Fibroblast of villous mesenchyme (primary cell): ENCODE measurements around the gene SNX9. TPM values are rescaled to one million over a fixed set of nuclear protein-coding genes. Genes with fewer than 3 reads are reported as not detected.

Experiments
- DNase-seq: peaks from one replicate; pipeline ENCODE4 v3.0.0-alpha.2; 2010; ENCODE audit warnings: low read depth
- H3K4me3 ChIP-seq: 2 replicates; pipeline ENCODE4 v1.5.1; 2011; ENCODE audit warnings: low read depth, mild to moderate bottlenecking, low read length
- total RNA-seq: library from RNA; depleted of rRNA; stranded (reverse); fragments of >200 nt; gene quantifications from 2 replicates; pipeline ENCODE4 v1.2.3, GENCODE V29; 2012
- TF ChIP-seq, protein P1 (sequence below): IDR thresholded peaks from 2 replicates; pipeline ENCODE4 v1.5.1; 2012; ENCODE audit warnings: low read depth, mild to moderate bottlenecking, low read length; ENCODE audit not compliant: insufficient read depth

Gene SNX9
- total RNA-seq = 37.6 and 39.6 TPM in 2 replicates

DNA sequence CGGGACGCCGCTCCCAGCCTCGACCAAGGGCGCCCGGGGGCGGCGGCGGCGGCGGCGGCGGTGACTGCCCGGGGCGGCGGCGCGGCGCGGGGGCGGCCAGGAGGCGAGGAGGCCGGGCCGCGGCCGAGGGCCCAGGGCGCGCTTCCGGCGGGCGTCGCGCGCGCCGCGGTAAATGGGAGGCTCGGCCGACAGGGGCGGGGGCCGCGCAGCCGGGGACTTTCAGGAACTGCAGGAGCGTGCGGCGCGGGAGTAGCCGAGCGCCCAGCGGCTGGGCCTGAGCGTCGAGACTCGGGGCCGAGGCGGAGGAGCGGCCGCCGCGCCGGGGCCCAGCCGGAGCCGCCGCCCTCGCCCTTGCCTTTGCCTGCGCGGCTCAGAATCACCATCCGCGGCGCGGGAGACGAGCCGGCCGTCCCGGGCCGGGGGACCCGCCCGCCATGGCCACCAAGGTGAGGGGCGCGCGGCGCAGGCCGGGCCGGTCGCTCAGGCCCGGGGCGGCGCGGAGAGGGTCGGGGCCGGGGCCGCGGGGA is at the start of gene SNX9:
Gene SNX9, plus strand, starts transcription at position 246 of the 527 bp plus-strand sequence. Its CDS starts 189 bp downstream, at position 435.
- TF ChIP-seq, protein P1, sequence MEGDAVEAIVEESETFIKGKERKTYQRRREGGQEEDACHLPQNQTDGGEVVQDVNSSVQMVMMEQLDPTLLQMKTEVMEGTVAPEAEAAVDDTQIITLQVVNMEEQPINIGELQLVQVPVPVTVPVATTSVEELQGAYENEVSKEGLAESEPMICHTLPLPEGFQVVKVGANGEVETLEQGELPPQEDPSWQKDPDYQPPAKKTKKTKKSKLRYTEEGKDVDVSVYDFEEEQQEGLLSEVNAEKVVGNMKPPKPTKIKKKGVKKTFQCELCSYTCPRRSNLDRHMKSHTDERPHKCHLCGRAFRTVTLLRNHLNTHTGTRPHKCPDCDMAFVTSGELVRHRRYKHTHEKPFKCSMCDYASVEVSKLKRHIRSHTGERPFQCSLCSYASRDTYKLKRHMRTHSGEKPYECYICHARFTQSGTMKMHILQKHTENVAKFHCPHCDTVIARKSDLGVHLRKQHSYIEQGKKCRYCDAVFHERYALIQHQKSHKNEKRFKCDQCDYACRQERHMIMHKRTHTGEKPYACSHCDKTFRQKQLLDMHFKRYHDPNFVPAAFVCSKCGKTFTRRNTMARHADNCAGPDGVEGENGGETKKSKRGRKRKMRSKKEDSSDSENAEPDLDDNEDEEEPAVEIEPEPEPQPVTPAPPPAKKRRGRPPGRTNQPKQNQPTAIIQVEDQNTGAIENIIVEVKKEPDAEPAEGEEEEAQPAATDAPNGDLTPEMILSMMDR = no peak
- DNase-seq = peak; percentile 79
- peak within 1 kb of the TSS; percentile 87 for H3K4me3 ChIP-seq

DNA sequence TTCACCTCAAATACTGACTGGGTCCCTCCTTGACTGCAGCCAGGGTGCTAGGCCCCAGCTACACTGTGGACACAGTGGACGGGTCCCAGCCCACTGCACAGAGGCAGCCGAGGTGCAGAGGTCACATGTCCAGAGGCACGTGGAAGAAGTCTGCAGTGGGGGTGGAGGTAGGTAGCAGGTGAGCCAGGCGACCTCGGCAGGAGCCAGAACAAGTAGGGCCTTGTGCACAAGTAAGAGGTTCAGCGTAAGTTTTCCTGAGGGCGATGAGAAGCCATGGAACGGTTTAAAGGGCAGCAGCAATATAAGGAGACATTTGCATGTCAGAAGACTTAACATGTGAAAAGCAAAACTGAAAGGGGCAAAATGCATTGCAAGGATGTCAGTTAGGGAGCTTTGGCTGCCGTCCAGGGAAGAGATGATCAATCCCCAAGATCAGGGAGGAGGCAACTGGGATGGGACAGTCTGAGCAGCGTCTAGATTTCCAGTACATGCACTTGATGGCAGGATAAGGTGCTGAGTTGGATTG is 49.7 kb upstream of the SNX9 start:
- TF ChIP-seq, protein P1 = no peak
- H3K4me3 ChIP-seq = no peak overlapping the region
- no peak for DNase-seq

DNA sequence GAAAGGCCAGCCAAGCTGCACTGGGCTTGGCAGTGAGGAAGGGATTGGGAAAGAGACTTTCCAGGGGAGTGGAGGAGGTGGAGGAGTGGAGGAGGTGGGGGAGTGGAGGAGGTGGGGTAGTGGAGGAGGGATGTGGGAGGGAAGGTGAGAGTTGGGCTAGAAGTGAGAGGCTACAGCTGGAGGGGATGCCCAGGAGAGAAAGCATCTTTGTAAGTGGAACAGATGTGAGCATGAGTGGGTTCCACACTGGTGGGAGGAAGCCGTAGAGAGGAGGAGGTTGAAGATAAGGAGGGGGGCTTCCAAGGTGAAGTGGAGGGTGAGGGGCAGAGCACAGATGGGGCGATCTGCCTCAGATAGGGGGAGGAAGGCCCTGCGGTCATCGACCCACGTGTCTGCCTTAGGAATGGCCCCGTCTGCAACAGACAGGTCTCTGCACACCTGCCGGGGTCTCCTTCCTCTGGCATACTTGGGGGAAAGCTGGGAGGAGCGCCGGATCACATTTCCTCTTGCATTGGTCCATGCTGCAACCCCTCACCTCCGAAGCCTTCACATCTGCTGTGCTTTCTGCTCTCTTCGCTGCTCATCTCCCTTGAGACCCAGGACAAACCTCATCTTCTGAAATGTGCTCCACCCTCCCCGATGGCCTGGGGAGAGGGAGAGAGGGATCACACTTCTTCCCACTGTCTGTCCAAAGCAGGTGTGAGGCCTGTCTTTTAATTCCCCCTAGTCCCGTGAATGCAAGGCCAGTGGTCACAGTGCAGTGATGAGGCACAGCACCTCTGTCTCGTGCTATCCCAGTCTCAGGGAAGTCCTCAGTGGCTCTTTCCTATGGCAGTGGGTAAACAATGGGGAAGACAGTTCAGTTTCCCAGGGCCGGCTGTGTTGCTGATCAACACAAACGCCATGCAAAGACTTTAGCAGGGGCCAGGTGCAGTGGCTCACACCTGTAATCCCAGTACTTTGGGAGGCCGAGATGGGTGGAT is 48.6 kb upstream of the SNX9 start:
- no peak for DNase-seq
- H3K4me3 ChIP-seq = no peak overlapping the region
- TF ChIP-seq, protein P1 = no peak

DNA sequence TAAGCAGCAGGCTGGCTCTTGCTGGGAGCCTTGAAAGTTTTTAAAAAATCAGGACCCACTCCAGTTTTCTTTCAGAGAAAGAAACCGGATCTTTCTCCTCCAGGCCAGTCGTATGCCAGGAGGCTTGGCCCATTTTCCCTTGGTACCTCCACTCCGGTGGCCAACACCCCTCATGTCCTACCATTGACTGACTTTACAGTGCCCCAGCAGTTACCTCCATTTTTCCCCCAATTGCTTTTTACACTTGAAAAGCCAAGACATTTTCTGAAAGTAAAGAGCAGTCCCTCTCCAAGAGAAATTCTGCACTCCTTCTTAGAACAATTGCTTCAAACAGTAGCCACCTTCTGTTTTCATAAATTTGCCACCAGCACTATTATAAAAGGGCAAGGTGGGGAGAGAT is 47.7 kb upstream of the SNX9 start:
- DNase-seq = no peak
- TF ChIP-seq, protein P1 = no peak
- H3K4me3 ChIP-seq = no peak overlapping the region

DNA sequence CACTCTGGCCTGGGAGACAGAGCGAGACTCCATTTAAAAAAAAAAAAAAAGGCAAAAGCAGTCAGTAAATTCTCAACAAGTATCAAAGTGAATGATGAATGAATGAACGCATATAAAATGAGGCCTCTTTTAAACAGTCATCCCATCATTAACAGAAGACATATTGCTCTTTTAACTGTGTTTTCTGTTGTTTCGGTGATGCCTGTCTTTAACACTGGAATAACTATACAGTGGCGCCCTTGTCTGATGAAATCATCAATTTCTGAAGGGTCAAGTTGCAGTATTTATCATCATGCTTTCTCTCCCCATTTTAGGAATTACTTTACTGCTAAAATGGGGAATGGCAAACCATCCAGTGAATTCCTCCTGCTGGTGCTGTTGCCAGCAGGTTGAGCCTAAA is 45.7 kb upstream of the SNX9 start:
- no peak overlapping the region for H3K4me3 ChIP-seq
- TF ChIP-seq, protein P1 = no peak
- no peak for DNase-seq

DNA sequence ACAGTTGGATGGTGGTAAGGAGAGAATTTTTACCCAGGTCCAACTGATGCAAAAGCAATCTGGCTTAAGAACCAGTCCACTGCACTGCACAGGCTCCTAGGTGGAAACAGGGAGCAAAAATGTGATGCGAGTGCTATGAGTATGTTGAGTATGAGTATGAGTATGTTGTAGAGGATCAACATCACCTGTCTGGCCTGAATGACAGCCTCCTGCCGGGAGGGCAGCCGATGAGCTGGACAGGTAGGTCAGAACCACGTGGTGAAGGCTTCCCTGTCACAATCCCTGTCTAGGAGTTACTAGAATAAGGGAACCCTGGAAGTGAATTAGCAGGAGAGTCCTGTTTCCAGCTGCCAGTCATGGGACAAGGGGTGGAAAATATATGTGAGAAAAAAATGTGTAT is 44.3 kb upstream of the SNX9 start:
- no peak for DNase-seq
- TF ChIP-seq, protein P1 = no peak
- no peak overlapping the region for H3K4me3 ChIP-seq
